Breast epithelium (tissue), 3 donors: ENCODE data around the gene CTRB1.

Experiments used
- POLR2A ChIP-seq: fragments of 450-650 bp; IDR thresholded peaks from one replicate; pipeline ENCODE4 v1.6.1; 2016; ENCODE audit warnings: antibody characterized with exemption, mild to moderate bottlenecking, moderate library complexity
- POLR2AphosphoS5 ChIP-seq, 3 donors: sonication (generic); formaldehyde crosslinking; IDR thresholded peaks; one replicate each; pipeline ENCODE4 v1.6.1; 2017; ENCODE audit warnings: antibody characterized with exemption in 3 of 3
- TF ChIP-seq, protein P1 (sequence below), 3 donors: fragments of 450-650 bp; IDR thresholded peaks; one replicate each; pipeline ENCODE4 v1.5.1; 2016 to 2017; ENCODE audit warnings: antibody characterized with exemption in 3 of 3, mild to moderate bottlenecking in 3 of 3, moderate library complexity in 3 of 3

- TF ChIP-seq, protein P1, sequence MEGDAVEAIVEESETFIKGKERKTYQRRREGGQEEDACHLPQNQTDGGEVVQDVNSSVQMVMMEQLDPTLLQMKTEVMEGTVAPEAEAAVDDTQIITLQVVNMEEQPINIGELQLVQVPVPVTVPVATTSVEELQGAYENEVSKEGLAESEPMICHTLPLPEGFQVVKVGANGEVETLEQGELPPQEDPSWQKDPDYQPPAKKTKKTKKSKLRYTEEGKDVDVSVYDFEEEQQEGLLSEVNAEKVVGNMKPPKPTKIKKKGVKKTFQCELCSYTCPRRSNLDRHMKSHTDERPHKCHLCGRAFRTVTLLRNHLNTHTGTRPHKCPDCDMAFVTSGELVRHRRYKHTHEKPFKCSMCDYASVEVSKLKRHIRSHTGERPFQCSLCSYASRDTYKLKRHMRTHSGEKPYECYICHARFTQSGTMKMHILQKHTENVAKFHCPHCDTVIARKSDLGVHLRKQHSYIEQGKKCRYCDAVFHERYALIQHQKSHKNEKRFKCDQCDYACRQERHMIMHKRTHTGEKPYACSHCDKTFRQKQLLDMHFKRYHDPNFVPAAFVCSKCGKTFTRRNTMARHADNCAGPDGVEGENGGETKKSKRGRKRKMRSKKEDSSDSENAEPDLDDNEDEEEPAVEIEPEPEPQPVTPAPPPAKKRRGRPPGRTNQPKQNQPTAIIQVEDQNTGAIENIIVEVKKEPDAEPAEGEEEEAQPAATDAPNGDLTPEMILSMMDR (IDR thresholded peaks at IDR 0.05): no peak
- TF ChIP-seq POLR2A: no peak
- no peak for TF ChIP-seq POLR2AphosphoS5 (IDR thresholded peaks at IDR 0.05)
These were observed 5.7 kb downstream of the CTRB1 start for GRCh38 chr16:75224306-75225082.
